HG03439 (cell line): ENCODE data around the gene MYO16.

Experiments used
- ATAC-seq: cut with Tn5 transposase; IDR thresholded peaks from one replicate; pipeline ENCODE4 v1.9.1; 2021; ENCODE audit warnings: mild to moderate bottlenecking, moderate library complexity; ENCODE audit not compliant: unreplicated experiment

MYO16 gene

DNA sequence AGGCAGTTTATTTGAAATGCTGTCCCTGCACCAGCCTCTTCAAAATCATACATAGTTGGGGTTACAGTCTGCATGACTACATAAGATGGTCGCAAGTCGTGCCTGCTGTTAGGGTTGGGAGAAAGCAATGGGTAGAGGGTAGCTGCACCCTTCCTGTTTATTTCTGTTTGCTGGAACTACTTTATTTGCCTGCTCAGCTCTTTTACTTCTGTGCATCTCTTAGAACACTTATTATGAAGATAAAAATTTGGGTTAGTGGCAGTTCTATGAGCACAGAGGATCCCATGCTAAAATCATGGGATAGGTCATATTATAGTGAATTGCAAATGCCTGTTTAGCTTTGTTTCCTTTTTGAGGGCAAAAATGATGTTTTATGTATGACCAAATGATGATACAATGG lies 160.1 kb downstream of the MYO16 start:
- ATAC-seq: no peak

DNA sequence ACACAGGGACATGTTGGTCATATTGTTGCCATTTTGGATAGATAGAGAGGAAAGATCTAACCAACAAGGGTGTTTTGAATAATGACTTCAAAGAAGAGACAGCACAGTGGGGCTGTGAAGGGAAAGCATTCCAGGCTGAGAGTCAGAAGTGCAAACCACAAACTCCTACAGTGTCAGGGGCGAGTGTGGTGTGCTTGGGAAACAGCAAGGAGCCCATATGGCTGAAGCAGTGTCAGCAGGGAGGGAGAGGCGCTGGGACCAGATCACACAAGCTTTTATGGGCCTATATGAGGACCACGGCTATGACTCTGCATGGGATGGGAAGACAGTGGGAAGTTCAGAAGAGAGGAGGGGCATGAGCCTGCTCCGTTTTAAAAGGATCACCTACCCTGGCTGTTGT lies 166.4 kb downstream of the MYO16 start:
- no peak for ATAC-seq

DNA sequence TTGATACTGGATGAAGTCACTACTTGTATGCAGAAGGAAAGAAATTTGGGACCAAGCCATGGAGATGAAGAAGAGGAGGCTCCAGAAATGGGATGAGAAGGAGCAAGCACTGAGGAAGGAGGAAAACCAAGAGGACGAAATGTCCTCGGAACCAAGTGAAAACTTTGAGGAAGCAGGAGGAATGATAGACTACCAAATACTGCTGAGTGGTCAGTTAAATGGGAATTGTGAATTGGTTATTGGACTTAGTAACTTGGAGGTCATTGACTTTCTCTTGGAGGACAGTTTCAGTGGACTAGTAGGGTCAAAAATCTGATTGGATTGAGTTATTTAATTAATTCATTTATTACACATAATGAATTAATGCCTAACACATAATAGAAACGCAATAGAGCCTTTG lies 167.9 kb downstream of the MYO16 start:
- ATAC-seq: no peak

DNA sequence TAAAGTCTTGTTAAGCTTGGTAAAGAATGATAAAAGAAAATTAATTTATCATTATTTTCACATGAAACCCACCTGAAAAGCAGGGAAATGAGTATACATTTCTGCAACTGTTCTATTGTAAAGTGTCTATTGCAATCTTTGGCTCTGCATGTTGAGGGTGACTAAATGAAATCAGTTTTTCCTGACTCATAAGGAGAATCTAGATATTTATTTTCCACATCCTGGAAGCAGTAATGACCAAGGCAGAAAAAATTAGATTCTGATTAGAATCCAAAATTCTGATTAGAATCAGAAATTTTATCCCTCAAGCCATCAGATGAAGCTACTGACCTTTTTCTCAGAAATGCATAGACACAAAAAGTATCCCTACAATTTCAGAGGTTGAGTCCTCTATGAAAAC lies 178.4 kb downstream of the MYO16 start:
- ATAC-seq: no peak

DNA sequence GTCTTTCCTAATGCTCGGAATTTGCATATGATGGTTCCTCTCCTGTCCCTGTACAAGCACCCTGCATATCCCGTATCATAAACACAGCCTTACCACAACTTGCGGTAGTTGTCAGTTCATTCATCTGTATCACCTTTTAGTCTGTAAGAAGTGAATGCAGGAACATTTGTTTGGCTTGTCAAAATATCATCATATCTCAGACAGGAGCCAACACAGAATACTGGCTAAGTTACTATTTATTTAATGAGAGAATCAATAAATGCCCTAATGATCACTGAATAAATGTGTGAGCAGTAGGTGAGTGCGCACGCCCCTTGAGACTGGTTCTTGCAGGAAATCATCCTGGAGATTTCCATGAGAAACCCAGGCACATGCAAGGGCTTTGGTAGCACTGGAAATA lies 182.8 kb downstream of the MYO16 start:
- no peak for ATAC-seq

DNA sequence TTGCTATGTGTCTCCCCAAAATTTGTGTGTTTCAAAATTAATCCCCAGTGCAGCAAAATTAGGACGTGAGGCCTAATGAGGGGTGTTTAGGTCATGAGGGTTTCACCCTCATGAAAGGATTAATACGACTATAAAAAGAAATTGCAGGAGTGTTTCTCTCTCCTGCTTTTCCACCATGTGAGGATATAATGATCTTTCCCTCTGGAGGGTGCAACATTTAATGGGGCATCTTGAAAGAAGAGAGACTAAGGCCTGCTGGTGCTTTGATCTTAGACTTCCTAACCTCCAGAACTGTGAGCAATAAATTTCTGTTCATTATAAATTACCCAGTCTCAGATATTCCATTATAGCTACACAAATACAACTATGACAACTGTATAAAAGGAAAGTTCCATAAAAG lies 183.2 kb downstream of the MYO16 start:
- no peak for ATAC-seq

DNA sequence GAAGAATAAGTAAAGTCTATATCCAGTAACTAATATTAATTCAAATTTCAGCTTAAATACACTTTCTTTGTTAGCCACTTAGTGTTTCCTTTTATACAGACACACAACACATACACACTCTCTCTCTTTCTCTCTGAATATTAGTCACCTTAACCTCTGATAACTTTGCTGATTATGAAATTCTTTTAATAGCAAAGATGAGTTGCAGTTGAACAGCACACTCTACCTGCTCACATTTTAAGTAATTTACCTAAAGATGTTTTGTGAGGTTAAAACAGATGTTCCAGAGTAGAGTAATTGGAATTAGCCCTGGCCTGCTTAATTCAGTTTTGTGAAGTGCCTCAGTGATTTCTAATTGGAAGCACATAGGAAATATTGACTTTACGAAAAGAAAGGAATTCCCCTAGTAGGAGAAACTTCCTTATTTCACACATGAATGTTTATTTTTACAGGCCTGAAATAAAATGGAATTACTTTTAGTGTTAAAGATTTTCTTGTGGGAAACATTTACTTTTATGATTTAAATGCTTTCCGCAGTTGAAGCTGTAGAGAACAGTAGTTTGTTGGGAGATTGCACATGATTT lies 184.3 kb downstream of the MYO16 start:
- no peak for ATAC-seq

DNA sequence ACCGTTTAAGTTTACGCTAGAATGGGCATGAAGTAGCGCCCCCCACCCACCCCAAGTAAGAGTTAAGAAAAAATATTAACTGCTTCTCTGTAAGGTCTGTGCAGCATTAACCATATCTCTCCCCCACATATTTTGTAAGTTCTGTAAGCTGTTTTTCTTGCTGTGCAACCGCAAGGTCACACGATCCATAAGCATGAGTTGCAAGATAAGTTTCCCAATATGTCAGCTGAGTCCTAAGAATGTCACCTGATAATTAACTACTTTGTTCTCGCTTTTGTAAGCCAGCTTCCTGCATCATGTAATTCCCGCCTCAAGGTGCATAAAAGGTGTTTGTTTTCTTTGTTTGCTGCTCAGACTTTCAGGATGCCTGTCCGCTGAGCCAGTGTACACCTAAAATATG lies 187.0 kb downstream of the MYO16 start:
- ATAC-seq: no peak

DNA sequence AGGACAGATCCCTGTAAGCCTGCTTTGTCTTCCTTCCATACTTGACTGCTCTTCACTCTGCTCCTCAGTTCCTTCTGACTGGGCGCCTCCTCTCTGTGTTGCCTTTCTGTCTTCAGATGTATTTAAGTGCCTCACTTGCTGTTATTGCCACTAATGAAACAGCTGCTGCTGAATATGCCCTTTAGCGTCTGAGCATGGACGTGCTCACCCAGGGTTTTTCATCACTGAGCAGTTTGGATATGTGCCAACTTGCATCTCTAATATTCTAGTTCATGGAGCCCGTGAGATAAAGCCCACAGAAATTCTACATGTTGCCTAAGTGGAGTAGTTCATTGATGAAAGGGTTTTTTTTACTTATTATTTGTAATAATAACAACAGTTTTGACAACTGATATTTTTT lies 198.2 kb downstream of the MYO16 start:
- no peak for ATAC-seq

DNA sequence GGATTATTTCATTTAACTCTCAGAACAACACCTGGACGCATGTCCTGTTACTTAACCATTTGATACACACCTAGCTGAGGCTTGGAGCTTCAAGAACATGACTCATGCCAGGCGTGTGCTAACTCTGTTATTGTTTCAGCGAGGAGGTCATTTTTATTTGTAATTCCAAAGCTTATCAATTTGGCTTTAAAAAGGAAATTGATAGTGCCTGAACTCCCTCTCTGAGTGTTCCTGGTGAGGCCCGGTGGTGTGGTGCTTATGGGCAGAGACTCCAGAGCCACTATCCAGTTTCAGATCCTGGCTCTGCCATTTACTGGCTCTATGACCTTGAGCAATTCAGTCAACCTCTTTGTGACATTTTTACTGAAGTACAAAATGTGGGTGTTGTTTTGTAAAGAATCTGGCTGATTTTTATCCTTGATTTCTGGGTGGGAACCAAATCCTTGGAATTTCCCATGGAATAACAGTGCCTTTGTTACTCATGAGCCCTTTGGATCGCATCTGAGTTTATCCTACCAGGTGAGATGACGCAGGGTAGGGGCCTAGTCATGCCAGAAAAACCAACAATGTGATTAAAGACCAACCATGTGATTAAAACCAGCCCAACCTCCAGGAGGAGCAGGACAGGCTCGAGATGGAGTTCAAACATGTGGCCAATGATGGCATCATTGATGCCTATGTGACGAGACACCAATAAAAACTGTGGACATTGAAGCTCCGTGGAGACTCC lies 198.8 kb downstream of the MYO16 start:
- ATAC-seq: no peak

DNA sequence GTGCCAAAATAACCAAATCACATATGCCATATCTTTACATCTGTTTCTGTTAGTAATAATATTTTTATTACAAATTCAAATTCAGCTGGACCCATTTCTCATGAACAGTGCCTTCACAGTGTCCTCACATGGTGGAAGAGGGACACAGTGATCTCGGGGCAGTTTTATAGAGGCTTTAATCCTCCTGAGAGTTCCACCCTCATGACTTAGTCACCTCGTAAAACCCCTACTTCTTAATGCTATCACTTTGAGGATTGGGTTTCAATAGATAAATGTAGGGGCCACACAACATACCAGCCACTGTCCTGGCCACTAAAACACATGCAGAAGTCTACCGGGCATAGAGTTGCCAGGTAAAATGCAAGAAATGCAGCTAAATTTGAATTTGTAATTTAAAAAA lies 201.5 kb downstream of the MYO16 start:
- no peak for ATAC-seq

DNA sequence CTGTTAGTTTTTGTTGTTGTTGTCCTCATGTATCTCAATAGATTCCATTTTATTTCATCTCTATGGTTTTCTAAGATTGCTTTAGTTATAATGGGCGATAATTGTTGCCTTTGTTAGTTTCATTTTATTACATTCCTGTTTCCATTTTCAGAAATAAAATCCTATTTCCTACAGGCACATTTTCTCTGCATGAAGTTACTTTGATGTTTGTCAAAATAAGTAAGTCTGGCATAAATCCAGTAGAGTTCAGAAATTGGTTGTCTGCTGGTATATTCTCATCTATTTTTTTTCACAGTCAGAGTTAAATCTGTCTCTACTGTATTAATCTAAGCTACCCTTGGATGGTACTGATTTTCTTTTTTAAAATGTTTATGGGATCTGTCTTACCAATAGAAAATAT lies 204.1 kb downstream of the MYO16 start:
- ATAC-seq: no peak

DNA sequence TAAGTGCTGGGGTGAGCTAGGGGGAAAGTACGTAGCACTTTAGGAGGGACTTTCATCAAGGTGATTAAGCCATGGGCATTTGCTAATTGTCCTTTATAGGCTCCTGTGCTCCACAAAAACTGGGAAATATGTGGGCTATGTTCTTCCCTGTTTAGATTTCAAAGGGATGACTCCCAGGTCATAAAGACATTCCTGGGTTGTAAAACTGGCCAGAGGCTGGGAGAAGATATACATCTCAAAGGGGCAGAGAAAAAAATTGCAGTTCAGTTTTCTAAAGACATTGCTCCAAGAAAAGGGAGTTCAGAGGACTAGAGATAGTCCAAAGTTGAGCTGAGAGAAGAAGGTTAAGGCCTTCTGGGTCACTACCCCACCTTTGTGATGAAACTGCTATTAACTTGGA lies 204.8 kb downstream of the MYO16 start:
- no peak for ATAC-seq

DNA sequence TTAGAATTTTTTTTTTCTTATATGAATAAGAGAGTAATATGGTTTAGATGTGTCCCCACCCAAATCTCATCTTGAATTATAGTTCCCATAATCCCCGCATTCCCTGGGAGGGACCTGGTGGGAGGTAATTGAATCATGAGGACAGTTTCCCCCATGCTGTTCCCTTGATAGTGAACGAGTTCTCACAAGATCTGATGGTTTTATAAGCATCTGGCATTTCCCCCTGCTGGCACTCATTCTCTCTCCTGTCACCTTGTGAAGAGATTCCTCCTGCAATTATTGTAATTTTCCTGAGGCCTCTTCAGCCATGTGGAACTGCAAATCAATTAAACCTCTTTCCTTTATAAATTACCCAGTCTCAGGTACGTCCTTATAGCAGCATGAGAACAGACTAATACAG lies 205.7 kb downstream of the MYO16 start:
- ATAC-seq: no peak

DNA sequence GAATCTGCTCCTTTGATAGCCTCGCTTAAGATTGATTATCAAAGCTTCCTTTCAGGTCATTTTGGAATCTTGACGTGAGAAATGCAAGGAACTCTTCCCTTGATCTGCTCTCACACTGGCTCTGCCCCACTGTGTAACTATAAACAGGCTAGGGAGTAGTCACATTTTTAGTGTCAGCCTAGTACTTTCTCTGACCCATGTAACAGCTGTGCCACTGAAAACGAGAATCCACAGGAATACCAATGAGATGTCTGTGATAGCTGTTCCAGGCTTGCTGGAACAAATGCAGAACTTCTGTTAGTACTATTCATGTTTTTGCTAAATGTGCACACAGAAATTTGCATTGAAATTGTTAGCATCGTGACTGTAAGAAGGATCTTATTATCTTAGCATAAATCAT lies 221.3 kb downstream of the MYO16 start:
- ATAC-seq: no peak

DNA sequence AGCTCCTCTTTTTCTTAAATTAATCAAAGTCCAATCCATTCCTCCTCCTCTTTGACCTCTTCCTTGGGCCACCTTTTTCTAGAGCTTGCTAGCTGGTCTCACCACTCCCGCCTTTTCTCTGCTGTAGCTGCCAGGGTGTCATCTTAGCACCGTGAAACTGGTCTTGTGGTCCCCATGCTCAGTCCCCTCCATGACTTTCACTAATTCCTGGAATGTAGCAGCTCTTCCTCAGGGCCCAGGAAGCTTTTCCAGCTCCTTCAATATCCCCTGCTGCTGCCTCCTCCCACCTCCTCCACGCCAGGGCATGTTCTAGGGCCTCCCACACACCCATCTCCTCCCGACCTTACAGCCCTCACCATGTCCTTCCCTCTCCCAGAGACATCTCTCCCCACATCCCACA lies 222.2 kb downstream of the MYO16 start:
- ATAC-seq: no peak

DNA sequence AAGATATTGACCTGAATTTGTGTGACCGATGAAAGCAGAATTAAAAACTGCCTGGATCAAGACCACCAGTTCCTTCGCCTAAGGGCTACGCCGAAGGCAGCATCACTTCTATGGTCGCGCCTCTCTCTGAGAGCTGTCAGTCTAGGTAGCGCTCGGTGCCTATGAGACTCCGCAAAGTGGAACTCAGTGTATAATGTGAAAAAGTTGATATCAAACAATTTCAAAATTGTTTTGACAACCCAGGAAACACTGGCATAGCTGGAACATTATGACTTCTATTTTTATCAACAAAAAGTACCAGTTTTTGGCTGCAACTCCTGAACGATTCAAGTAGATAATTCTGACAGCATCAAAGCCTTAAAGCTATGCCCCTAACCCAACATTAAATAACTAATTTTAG lies 223.6 kb downstream of the MYO16 start:
- ATAC-seq: no peak

DNA sequence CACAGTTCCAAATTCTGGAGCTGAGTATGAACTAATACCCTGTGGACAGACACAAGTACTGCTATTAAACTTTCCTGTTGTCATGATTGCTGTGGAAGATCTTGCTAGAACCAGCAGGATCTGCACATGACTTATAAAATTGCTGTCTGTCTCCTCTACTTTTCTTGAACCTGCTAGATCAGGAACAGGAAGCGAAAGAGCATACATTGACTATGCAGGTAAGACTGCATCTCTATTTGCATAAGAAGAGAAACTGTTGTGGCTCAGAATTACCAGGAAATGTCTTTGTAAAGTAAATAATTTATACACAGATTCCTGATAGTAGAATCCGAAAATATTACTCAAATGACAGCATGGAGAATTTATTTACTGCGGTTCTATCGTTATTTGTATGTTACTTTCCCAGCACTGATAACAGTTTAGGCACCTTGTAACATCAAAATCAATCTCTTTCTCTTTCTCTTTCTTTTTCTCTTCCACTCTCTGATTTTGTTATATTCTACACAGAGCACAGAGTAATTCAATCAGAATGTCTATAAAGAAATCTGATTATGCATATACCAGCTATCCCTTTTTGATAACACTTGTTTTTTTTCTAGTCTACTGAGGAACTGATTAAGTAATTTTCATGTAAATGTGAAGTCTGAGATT lies 226.5 kb downstream of the MYO16 start:
- ATAC-seq: peak; percentile 79

DNA sequence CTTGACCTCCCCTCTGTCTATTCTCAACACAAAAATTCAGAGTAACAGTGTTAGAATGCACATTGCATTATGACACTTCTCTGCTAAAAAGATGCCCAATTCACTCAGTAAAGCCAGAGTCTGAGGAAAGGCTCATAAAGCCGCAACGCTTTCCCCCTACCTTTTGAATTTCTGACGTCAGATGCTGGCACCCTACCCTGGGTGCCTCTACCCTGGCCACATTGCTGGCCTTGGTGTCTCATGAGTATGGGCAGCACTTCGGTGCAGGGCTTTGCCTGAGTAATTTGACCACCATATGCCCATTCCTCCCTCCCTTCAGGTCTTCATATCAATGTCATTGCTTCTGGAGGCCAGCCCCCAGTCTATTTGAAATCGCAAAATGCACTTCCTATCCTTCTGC lies 229.3 kb downstream of the MYO16 start:
- no peak for ATAC-seq

DNA sequence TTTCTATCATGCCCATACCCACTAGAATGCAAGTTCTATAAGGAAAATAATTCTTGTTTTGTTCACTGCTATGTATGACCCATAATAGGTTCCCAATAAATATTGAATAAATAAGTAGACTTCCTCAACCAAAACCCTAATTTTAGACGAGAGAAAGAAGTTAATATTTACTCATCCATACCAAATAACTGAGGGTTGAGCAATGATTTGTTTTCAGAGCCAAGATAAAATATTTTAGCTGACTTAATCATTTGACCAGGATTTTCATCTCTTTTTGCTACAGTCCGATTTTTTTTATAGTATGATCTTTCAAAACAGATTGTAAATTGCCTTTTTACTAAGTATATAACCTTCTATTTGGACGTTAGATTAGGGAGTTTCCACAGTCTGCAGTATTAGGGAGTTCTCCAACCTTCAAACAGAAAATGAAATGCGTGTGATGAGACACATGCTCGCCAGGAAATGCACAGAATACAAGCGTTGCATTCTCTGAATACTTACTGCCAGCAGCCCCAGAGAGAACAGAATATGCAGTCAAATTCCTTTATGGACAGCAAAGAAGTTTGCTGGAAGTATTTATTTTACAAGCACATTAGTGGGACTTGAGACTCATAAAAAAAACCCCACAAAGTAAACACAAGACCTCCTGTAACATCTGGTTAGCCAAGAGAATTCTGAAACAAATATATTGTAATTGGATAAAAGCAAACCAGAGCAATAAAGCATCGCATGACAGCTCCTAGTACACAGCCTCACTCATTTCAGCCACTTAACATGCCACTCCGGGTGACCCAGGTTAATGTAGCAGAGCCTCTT lies 230.0 kb downstream of the MYO16 start:
- ATAC-seq: no peak

DNA sequence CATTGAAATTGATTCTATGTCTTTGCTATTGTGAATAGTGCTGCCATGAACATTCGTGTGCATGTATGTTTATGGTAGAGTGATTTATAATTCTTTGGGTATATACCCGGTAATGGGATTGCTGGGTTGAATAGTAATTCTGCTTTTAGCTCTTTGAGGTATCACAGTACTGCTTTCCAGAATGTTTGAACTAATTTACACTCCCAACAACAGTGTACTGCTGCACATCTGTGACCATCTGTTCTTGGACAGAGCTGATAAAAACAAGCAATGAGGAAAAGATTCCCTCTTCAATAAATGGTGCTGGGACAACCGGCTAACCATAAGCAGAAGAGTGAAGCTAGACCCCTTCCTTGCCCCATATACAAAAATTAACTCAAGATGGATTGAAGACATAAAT lies 231.0 kb downstream of the MYO16 start:
- ATAC-seq: no peak

DNA sequence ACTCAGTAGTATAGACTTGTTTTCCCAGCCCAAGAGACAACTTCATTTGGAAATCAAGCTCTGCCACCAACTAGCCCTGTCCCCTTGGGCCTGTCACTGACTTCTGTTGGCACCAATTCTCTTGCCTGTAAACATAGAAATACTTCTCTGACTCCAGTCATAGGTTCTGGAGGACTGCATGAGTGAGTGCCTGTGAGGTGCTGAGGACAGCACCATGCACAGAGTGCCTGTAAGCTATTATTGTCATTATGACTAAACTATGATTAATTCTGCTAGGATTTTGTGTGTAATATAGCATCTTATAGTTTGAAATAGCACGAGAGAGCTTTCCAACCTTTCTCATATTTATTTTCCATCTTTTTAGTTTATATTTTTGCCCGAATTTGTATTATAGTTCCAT lies 247.9 kb downstream of the MYO16 start:
- no peak for ATAC-seq
